ENCODE results near the gene BCAS4.

Gene BCAS4

GRCh38 chr20:50834599-50835005 lies 39.7 kb downstream of the BCAS4 start:
- Histone ChIP-seq H3K9me2 (replicated peaks; ENCODE audit: control insufficient read depth, low read length) (no peaks in the 10 kb centered on the region), H4K20me1 (ENCODE audit: control insufficient read depth, insufficient read depth, low read depth, low read length) (no peaks in the 10 kb centered on the region), H3K79me2 (ENCODE audit: control insufficient read depth, low read length) (peaks cover 76% of the 10 kb centered on the region), H3F3A (ENCODE audit: control insufficient read depth, insufficient read depth) (no peaks in the 10 kb centered on the region), H3K4me3 (ENCODE audit: low read length) (no peak overlapping the region), H3K4me2 (ENCODE audit: low read length) (no peak overlapping the region), H3K9me3 (ENCODE audit: control insufficient read depth, insufficient read depth, low read length) (no peaks in the 10 kb centered on the region), H3K27ac (ENCODE audit: low read depth, low read length) (no peak overlapping the region), H3K4me1 (ENCODE audit: control insufficient read depth, low read length) (peaks cover 64% of the 10 kb centered on the region), H3K27me3 (ENCODE audit: control insufficient read depth, low read length) (no peaks in the 10 kb centered on the region), H3K36me3 (ENCODE audit: control insufficient read depth, low read length) (peaks cover 95% of the 10 kb centered on the region)
- TF ChIP-seq CTCF (IDR thresholded peaks at IDR 0.05; ENCODE audit: low read depth, low read length, poor library complexity, severe bottlenecking) (no peak), EZH2phosphoT487 (IDR thresholded peaks at IDR 0.05; ENCODE audit: borderline replicate concordance, low read length) (no peak)

- Histone ChIP-seq H3K36me3 (ENCODE audit: control insufficient read depth, low read length) (peaks cover 92% of the 10 kb centered on the region), H3K4me2 (ENCODE audit: low read length) (peak overlapping the region; percentile 74), H3F3A (ENCODE audit: control insufficient read depth, insufficient read depth) (no peaks in the 10 kb centered on the region), H3K4me1 (ENCODE audit: control insufficient read depth, low read length) (peaks cover 81% of the 10 kb centered on the region), H3K27me3 (ENCODE audit: control insufficient read depth, low read length) (no peaks in the 10 kb centered on the region), H3K79me2 (ENCODE audit: control insufficient read depth, low read length) (peaks cover 70% of the 10 kb centered on the region), H3K9me3 (ENCODE audit: control insufficient read depth, insufficient read depth, low read length) (no peaks in the 10 kb centered on the region), H3K27ac (ENCODE audit: low read depth, low read length) (peak overlapping the region; percentile 81), H3K9me2 (replicated peaks; ENCODE audit: control insufficient read depth, low read length) (no peaks in the 10 kb centered on the region), H3K4me3 (ENCODE audit: low read length) (peak overlapping the region; percentile 50), H4K20me1 (ENCODE audit: control insufficient read depth, insufficient read depth, low read depth, low read length) (no peaks in the 10 kb centered on the region)
- TF ChIP-seq CTCF (IDR thresholded peaks at IDR 0.05; ENCODE audit: low read depth, low read length, poor library complexity, severe bottlenecking) (no peak), EZH2phosphoT487 (IDR thresholded peaks at IDR 0.05; ENCODE audit: borderline replicate concordance, low read length) (no peak)
Measured at GRCh38 chr20:50837532-50838321, 42.9 kb downstream of the BCAS4 start.

GRCh38 chr20:50838322-50838625 lies 43.4 kb downstream of the BCAS4 start:
- no peaks in the 10 kb centered on the region for H3K9me2 ChIP-seq (replicated peaks; ENCODE audit: control insufficient read depth, low read length)
- peaks cover 92% of the 10 kb centered on the region for H3K36me3 ChIP-seq (ENCODE audit: control insufficient read depth, low read length)
- H3K79me2 ChIP-seq (ENCODE audit: control insufficient read depth, low read length): peaks cover 70% of the 10 kb centered on the region
- TF ChIP-seq CTCF (IDR thresholded peaks at IDR 0.05; ENCODE audit: low read depth, low read length, poor library complexity, severe bottlenecking) (no peak), EZH2phosphoT487 (IDR thresholded peaks at IDR 0.05; ENCODE audit: borderline replicate concordance, low read length) (no peak)
- peak overlapping the region; percentile 81 for H3K27ac ChIP-seq (ENCODE audit: low read depth, low read length)
- peaks cover 81% of the 10 kb centered on the region for H3K4me1 ChIP-seq (ENCODE audit: control insufficient read depth, low read length)
- H3K4me2 ChIP-seq (ENCODE audit: low read length): peak overlapping the region; percentile 74
- H3F3A ChIP-seq (ENCODE audit: control insufficient read depth, insufficient read depth): no peaks in the 10 kb centered on the region
- H3K4me3 ChIP-seq (ENCODE audit: low read length): no peak overlapping the region
- H4K20me1 ChIP-seq (ENCODE audit: control insufficient read depth, insufficient read depth, low read depth, low read length): no peaks in the 10 kb centered on the region
- H3K27me3 ChIP-seq (ENCODE audit: control insufficient read depth, low read length): no peaks in the 10 kb centered on the region
- no peaks in the 10 kb centered on the region for H3K9me3 ChIP-seq (ENCODE audit: control insufficient read depth, insufficient read depth, low read length)

Data from DOHH2 (cell line).